ENCODE data around the gene RHOBTB1. TPM values are rescaled to one million over a fixed set of nuclear protein-coding genes. Genes with fewer than 3 reads are reported as not detected.

The RHOBTB1 gene
- total RNA-seq, 1 donor from 2014 or later, result 13.5 TPM

GRCh38 chr10:60890811-60891210 is 53.2 kb downstream of the RHOBTB1 start:
- intact Hi-C loops (cut with micrococcal nuclease), result no loop called here
- ATAC-seq (peak; percentile 65), DNase-seq (no peak)

- ATAC-seq, result peak; percentile 92
- intact Hi-C loops (cut with micrococcal nuclease), result no loop called here
- DNase-seq, result no peak
These were observed 60.8 kb downstream of the RHOBTB1 start for GRCh38 chr10:60883187-60883586.

- ATAC-seq (no peak), DNase-seq (no peak)
- intact Hi-C loops (cut with micrococcal nuclease), result no loop called here
These were observed 65.8 kb downstream of the RHOBTB1 start for GRCh38 chr10:60878224-60878623.

- no peak for ATAC-seq
- DNase-seq, result no peak
- intact Hi-C loops (cut with micrococcal nuclease), result no loop called here
These were observed 66.2 kb downstream of the RHOBTB1 start for GRCh38 chr10:60877777-60878120.

GRCh38 chr10:60877061-60877776 is 66.8 kb downstream of the RHOBTB1 start:
- DNase-seq (no peak), ATAC-seq (no peak)
- intact Hi-C loops (cut with micrococcal nuclease), result no loop called here

- no peak for DNase-seq
- no peak for ATAC-seq
- intact Hi-C loops (cut with micrococcal nuclease), result no loop called here
These were observed 70.2 kb downstream of the RHOBTB1 start for GRCh38 chr10:60873758-60874157.

GRCh38 chr10:60872451-60872850 is 71.5 kb downstream of the RHOBTB1 start:
- DNase-seq (no peak), ATAC-seq (no peak)
- intact Hi-C loops (cut with micrococcal nuclease), result no loop called here

- DNase-seq, result no peak
- no peak for ATAC-seq
- intact Hi-C loops (cut with micrococcal nuclease), result no loop called here
These were observed 72.8 kb downstream of the RHOBTB1 start for GRCh38 chr10:60871215-60871614.

- intact Hi-C loops (cut with micrococcal nuclease), result no loop called here
These were observed 73.2 kb downstream of the RHOBTB1 start for GRCh38 chr10:60870803-60871202.

GRCh38 chr10:60870416-60870728 is 73.6 kb downstream of the RHOBTB1 start:
- intact Hi-C loops (cut with micrococcal nuclease), result no loop called here
- DNase-seq (no peak), ATAC-seq (no peak)

More at GRCh38 chr10:60870803-60871202, 73.2 kb downstream of the RHOBTB1 start:
- ATAC-seq, result no peak
- no peak for DNase-seq

- ATAC-seq, result no peak
- intact Hi-C loops (cut with micrococcal nuclease), result no loop called here
- DNase-seq, result no peak
These were observed 74.2 kb downstream of the RHOBTB1 start for GRCh38 chr10:60869652-60870415.

GRCh38 chr10:60868946-60869345 is 75.0 kb downstream of the RHOBTB1 start:
- no peak for ATAC-seq
- DNase-seq, result no peak
- intact Hi-C loops (cut with micrococcal nuclease), result no loop called here

GRCh38 chr10:60865198-60865783 is 78.7 kb downstream of the RHOBTB1 start:
- DNase-seq, result no peak
- intact Hi-C loops (cut with micrococcal nuclease), result no loop called here
- ATAC-seq, result no peak

- intact Hi-C loops (cut with micrococcal nuclease), result no loop called here
- ATAC-seq (no peak), DNase-seq (no peak)
These were observed 80.2 kb downstream of the RHOBTB1 start for GRCh38 chr10:60863796-60864195.

GRCh38 chr10:60862517-60862916 is 81.5 kb downstream of the RHOBTB1 start:
- ATAC-seq (no peak), DNase-seq (no peak)
- intact Hi-C loops (cut with micrococcal nuclease), result no loop called here

- intact Hi-C loops (cut with micrococcal nuclease), result no loop called here
- no peak for DNase-seq
- ATAC-seq, result no peak
These were observed 87.6 kb downstream of the RHOBTB1 start for GRCh38 chr10:60856405-60856804.

GRCh38 chr10:60853637-60854036 is 90.3 kb downstream of the RHOBTB1 start:
- intact Hi-C loops (cut with micrococcal nuclease), result no loop called here
- DNase-seq, result no peak
- ATAC-seq, result peak; percentile 76

GRCh38 chr10:60853107-60853506 is 90.9 kb downstream of the RHOBTB1 start:
- intact Hi-C loops (cut with micrococcal nuclease), result no loop called here
- peak; percentile 57 for DNase-seq
- ATAC-seq, result peak; percentile 78

- ATAC-seq, result no peak
- intact Hi-C loops (cut with micrococcal nuclease), result no loop called here
- no peak for DNase-seq
These were observed 94.2 kb downstream of the RHOBTB1 start for GRCh38 chr10:60849740-60850139.

- peak; percentile 25 for DNase-seq
- no peak for ATAC-seq
- intact Hi-C loops (cut with micrococcal nuclease), result no loop called here
These were observed 94.8 kb downstream of the RHOBTB1 start for GRCh38 chr10:60849217-60849616.

GRCh38 chr10:60848680-60849079 is 95.3 kb downstream of the RHOBTB1 start:
- intact Hi-C loops (cut with micrococcal nuclease), result no loop called here
- peak; percentile 72 for ATAC-seq
- DNase-seq, result no peak

Data from left ventricle myocardium superior (tissue), 1 donor.